DMS79 (cell line): ENCODE results near the gene ZNF398.
"Not testable (repeated sequence)": the region's sequence is repeated elsewhere in the genome, so short reads cannot be mapped to it uniquely, and the experiment has no call there.

Experiments
- DNase-seq: peaks from one replicate; lab custom pipeline; 2025; lab: John Stamatoyannopoulos, UW

The ZNF398 gene, protein sequence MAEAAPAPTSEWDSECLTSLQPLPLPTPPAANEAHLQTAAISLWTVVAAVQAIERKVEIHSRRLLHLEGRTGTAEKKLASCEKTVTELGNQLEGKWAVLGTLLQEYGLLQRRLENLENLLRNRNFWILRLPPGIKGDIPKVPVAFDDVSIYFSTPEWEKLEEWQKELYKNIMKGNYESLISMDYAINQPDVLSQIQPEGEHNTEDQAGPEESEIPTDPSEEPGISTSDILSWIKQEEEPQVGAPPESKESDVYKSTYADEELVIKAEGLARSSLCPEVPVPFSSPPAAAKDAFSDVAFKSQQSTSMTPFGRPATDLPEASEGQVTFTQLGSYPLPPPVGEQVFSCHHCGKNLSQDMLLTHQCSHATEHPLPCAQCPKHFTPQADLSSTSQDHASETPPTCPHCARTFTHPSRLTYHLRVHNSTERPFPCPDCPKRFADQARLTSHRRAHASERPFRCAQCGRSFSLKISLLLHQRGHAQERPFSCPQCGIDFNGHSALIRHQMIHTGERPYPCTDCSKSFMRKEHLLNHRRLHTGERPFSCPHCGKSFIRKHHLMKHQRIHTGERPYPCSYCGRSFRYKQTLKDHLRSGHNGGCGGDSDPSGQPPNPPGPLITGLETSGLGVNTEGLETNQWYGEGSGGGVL

DNA sequence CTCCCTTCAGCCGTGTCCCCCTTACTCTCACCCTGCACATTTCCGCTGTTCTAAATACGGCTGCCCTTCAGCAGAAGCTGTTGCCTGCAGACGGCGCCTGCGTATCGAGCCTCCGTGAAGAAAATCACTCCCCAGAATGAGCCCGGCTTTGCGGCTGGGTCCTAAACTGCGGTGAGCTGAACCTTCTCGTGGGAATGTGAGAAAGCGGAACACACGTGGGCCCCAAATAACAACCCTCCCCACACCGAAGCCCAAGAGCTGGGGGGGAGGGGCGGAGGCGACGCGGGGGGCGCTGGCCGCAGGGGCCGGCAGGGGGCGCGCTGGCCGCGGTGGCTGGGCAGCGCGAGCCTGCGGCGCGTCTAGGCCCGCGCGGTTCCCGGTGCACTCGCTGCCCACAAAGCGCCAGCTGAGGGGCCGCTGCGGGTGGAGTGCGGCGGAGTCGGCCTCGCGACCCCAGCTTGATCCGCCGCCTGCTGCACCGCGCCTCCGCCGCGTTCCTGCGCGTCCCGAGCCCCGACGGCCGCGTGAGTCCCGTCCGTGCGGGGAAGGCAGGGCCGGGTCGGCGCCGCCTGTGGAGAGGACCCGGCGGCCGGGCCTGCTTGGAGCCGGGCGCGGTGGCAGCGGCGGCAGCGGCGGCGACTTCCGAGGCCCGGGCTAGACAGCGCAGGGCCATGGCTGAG, at the start of gene ZNF398:
Gene ZNF398, plus strand, starts transcription at position 382 of the 680 bp plus-strand sequence. Its CDS starts 290 bp downstream, at position 672.
- peak; percentile 45 for DNase-seq

DNA sequence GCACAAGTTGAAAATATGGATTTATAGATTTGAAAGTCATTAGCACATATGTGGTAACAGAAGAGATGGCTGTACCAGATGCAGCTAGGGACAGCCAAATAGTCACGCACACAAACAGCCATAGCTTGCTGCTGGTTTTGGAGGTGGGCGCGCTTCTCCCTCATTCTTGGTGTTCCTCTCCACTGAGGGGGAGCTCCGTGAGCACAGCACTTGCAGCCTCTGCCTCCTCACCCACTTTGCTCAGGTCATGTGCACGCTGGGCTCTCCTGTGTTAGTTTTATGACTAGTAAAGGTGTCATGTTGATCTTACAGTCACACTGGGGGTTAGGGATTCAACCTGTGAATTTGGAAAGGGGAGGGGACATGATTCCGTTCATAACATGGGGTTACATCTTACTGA, 48.2 kb upstream of the ZNF398 start:
- DNase-seq = no peak

DNA sequence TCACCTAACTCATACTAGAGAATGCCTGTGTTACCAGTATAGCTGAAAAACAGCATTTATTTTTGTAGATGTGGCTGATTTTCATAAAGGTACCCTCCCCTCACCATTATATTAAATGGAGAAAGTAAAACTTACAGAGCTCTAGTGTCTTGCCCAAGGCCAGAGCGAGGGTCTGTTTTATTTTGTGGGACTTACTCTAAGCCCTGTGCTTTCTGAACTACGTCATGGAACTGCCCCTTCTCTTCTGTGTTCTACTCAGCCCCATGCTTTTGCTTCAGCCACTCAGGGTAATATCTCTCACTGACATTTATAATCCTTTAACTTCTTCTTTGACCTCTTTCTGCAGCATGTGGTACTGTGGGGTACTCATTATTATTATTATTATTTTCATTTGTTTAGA, 46.4 kb upstream of the ZNF398 start:
- DNase-seq = no peak

DNA sequence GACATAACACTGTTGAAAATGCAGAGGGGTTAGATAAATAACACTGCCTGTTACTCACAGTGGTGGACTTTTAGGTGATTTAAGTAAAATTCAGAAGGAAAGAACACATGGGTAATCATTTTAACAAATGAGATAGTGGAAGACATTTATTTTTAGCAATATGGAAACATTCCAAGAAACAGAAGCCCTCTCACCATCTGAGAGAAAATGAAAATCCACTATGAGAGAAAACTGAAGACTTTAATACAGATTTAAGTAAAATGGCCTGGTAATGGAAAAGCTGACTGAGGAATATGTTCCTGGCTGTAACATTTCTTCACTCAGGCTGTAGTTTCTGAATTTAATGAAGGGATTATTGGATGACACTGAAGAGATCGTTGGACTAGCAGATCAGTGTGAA, 44.6 kb upstream of the ZNF398 start:
- DNase-seq = no peak

DNA sequence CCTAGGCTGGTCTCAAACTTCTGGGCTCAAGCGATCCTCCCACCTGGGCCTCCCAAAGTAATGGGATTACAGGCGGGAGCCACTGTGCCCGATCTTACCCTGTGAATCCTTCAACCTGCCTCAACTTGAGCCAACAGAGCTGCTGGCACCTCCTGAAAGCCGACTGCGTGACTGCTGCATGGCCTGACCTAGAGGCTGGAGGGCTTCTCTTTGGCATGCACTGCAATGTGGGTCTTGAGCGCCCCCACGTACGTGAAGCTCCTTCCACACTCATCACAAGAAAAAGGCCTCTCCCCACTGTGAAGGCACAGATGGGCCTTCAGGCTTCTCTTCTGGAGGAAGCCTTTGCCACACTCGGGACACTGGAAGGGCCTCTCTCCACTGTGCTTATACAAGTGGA, 43.8 kb upstream of the ZNF398 start:
- no peak for DNase-seq

DNA sequence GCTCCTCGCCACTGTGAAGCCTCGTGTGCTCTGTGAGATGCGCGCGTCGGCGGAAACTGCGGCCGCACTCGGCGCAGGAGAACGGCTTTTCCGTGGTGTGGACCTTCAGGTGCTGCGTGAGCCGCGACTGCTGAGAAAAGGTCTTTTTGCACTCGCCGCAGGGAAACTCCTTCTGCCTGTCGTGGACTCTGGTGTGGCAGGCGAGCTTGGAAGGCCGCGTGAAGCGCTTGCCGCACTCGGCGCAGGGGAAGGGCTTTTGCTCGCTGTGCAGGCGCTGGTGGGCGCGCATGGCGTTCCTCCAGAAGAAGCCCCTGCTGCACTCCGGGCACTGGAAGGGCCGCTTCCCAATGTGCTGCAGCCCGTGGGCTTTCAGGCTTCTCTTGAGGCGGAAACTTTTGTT, 43.0 kb upstream of the ZNF398 start:
- no peak for DNase-seq

DNA sequence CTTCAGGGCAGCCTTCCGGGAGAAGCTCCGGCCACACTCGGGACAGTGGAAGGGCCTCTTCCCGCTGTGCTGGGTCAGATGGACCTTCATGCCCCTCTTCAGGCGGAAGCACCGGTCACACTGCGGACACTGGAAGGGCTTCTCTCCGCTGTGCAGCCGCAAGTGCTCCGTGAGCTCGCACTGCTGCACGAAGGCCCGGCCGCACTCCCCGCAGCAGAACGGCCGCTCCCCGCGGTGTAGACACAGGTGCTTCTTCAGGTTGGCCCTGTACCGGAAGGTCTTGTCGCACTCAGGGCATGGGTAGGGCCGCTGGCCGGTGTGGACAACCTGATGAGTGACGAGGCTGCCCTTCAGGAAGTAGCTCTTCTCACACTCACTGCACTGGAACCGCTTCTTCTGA, 42.5 kb upstream of the ZNF398 start:
- no peak for DNase-seq

DNA sequence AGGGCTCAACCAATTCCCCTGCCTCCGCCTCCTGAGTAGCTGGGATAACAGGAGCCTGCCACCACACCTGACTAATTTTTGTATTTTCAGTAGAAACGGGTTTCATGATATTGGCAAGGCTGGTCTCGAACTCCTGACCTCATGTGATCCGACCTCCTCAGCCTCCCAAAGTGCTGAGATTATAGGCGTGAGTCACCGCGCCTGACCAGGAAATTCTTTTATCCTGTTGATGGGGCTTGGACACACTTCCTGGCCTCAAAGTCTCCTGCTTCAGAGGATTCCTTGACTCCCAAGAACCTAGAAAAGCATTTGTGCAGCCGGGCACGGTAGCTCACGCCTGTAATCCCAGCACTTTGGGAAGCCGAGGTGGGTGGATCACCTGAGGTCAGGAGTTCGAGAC, 37.3 kb upstream of the ZNF398 start:
- no peak for DNase-seq

DNA sequence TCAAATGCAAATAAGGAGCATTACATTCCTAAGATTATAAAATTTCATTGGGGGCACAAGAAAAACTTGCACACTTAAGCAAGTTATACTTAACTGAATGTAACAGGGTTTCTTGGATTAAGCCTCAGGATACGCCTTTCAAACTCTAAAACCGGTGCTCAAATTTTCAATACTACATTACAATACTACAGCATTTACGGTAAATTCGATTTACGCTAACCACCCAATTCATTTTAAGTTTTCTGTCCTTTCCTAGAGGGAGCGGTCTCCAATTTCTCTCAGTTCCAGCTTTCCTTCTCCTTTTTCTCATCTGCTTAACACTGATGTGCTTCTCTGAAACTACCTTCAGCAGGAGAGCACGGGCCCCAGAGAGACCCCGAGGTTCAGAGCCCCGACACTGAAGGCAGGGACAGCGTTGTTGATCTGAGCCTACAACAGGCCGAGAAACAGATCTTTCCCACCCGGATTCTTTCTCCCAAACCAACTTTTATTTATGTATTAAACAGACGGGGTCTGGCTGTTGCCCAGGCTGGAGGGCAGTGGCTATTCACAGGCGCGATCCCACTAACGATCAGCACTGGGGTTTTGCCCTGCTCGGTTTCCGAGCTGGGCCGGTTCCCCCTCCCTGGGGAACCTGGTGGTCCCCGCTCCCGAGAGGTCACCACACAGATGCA, 21.9 kb upstream of the ZNF398 start:
- DNase-seq = no peak

DNA sequence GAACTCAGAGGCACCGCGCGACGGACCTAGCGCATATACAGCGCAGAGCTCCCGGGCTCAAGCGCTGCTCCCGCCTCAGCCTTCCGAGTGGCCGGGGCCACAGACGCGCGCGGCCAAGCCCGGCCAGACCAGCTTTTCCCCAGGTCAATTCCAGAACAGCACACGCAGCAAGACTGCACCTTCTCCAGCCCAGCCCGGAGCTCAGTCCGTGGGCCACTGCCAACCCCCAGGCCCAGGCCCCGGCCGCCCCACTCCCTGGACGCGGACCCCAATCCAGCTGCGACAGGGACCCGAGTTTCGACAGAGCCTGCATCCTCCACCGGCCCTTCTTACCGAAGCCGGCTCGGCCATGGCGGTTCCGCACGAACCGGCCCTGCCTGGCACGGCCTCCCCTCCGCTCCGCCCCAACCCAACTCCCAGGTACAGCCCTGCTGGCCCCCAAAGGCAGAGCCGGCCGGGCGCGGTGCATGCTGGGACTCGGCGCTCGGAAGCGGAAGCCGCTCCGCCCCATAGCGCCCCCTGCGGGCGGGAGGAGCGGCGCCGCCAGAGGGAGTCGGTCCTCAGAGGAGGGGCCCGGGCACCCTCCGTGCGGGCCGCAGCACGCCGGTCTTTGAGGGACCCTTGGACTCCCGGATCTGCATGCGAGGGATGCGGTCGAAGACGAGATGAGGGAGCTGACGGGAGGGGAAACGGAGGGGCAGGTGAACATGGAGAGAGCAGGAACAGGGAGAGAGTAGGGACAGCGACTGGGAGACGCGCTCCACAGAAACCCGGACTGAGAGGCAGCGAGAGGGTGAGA, 21.2 kb upstream of the ZNF398 start, which contains the start of gene ZNF425:
Gene ZNF425, minus strand, starts transcription at position 462 of the 799 bp plus-strand sequence. Its CDS starts 111 bp downstream, at position 351.
- DNase-seq = peak; percentile 68

DNA sequence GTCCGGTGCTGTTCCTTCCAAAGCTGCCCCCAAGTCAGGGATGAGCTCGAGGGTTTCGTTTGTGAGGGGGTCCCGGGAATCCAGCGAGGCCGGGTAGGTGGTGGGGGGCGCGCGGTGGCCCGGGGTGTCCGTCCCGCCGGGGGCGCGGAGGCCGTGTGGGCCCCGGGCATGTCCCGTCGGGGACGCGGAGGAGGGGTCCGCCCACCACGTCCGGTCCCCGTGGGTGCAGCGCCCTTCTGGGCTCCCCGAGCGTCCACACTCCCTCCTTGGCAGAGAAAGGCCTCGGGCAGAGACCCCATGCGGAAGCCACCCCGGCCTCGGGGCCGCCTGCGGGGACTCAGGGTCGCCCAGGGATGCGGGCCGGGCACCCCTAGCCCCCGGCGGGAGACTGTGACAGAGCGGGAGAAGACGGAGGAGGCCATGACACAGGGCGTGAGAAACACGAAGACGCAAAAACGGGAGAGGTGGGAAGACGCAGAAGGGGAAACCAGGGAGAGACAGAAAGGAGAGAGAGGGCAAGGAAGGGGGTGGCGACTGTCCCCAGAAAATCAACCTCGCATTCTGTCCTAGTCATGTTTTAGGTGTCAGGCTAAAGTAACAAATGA, 20.5 kb upstream of the ZNF398 start:
- DNase-seq = no peak

DNA sequence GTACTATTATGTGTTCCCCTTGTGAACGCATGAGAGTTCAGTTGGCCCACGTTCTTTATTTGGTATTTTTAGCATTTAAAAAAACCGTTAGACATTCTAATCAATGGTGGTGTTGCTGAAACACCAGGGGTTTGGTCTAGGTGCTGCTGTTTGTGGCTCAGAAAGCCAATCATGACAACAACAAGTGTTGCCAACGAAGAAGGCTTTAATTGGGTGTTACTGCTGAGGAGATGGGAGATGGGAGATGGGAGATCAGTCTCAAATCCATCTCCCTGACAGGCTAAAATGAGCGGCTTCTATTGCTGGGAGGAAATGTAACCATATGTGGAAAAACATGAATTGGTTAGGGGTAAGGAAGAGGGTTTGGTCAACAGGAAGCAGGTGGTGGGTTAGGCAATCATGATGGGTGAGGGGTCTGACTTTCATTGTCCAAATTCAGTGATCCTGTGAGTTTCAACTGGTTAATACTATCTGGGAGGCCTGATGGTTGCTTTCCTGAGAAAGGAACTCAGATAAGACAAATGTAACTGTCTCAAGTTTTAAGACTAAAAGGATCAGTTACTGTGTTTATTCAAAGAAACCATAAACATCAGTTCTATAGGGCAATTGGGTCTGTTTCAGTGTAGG, 16.6 kb upstream of the ZNF398 start:
- no peak for DNase-seq

DNA sequence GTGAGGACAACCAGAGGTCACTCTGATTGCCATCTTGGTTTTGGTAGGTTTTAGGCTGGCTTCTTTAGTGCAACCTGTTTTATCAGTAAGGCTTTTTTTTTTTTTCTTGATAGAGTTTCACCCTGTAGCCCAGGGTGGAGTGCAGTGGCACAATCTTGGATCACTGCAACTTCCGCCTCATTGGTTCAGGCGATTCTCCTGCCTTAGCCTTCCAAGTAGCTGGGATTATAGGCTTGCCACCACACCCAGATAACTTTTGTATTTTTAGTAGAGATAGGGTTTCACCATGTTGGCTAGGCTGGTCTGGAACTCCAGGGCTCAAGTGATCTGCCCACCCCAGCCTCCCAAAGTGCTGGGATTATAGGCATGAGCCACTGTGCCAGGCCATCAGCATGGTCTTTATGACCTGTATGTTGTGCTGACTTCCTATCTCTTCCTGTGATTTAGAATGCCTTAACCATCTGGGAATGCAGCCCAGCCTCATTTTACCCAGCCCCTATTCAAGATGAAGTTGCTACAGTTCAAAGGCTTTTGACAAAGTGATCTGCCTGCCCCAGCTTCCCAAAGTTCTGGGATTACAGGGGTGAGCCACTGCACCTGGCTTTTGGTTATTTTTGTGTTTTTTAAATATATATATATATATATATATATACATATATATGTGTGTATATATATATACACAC, 14.1 kb upstream of the ZNF398 start:
- no peak for DNase-seq

DNA sequence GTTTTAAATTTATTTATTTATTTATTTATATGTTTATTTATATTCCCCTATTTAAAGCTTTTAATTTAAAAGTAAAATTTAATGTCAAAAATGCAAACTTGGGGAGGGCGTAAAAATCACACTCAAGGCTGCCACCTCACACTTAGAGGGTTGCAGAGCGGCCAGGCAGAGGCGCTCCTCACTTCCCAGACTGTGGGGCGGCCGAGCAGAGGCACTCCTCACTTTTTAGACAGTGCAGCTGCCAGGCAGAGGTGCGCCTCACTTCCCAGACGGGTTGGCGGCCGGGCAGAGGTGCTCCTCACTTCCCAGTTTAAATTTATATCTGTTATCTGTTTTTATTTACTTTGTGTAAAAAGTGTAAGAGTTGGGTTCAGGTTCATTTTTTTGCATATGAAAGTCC, 11.1 kb upstream of the ZNF398 start:
- DNase-seq = no peak

DNA sequence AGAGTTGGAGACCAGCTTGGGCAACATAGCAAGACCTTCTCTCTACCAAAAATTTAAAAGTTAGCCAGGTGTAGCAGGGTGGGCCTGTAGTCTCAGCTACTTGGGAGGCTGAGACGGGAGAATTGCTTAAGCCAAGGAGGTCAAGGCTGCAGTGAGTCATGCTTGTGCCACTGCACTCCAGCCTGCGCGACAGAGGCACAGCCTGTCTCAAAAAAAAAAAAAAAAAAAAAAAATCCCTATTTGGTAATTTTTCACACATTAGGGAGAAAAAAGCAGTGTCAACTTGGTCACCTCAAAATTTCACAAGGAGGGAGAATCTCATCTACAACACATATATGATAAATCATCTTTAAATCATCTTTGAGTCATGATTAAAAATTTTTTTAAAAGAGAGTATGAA, 6.4 kb upstream of the ZNF398 start:
- DNase-seq = no peak

DNA sequence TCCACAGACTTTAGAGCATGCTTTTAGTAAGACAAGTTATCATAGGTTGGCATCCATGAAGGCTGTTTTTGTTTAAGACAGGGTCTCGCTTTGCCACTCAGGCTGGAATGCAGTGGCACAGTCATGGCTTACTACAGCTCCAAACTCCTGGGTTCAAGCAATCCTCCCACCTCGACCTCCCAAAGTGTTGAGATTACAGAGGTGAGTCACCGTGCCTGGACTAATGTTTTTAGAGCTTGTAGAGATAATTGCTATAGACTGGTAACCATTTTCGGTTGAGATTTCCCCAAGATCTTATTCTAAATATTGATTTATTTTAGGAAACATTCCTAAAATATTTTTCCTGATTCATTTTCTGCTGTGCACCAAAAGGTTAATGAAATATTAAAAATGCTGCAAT, 5.4 kb upstream of the ZNF398 start:
- no peak for DNase-seq

DNA sequence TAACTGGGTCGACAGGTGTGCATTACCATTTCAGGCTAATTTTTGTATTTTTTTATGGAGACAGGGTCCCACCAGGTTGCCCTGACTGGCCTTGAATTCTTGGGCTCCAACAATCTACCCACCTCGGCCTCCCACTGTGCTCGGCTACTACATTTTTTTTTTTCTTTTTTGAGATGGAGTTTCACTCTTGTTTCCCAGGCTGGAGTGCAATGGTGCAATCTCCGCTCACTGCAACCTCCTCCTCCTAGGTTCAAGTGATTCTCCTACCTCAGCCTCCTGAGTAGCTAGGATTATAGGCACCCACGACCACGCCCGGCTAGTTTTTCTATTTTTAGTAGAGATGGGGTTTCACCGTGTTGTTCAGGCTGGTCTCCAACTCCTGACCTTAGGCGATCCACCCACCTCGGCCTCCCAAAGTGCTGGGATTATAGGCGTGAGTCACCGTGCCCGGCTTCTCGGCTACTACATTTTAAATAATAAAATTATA, 2.8 kb upstream of the ZNF398 start:
- DNase-seq = not testable (repeated sequence)

DNA sequence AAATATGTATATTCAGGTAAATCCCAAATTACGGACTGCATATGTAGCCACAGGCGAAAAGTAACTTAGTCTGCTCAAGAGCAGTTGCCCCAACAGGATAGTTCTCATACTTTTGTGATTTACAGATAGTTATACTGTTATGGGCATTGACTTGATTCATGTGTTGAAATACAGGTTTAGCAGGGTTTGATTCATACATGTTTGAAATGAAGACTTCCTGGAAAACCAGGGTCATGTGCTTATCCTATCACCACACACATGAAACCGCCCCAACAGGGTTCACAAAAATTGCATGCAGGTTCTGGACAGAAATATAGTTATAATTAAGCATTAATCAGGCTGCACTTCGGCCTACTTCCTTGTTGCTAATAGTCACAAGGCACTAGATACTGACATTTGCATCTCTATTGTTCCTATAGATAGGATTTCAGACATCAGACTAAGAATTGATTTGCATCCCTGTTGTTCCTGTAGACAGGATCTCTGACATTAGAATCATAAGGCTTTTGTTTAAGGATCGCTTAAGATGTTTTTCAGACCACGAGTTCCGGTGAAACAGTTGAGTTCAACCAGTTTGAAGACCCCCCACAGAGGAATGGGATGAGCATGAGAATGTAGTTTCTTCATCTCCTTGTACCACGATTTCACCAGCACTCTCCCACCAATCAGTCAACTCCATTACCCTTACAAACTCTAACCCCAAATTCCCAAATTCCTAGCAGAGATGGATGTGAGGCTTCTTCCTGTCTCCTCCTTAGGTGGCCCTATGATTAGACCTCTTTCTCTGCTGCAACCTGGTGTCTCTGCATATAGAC, 2.0 kb upstream of the ZNF398 start:
- no peak for DNase-seq
